GM18499 (cell line): ENCODE measurements around the gene SYNPR.
"Not testable (repeated sequence)": the region's sequence is repeated elsewhere in the genome, so short reads cannot be mapped to it uniquely, and the experiment has no call there.

Source experiments
- ATAC-seq: cut with Tn5 transposase; IDR thresholded peaks from one replicate; pipeline ENCODE4 v1.9.1; 2021; ENCODE audit warnings: moderate number of reproducible peaks; ENCODE audit not compliant: insufficient read depth, unreplicated experiment

SYNPR gene

GRCh38 chr3:63278171-63279004 is at the start of gene SYNPR:
Gene SYNPR, plus strand, starts transcription at chr3:63278308.
- no peak for ATAC-seq

DNA sequence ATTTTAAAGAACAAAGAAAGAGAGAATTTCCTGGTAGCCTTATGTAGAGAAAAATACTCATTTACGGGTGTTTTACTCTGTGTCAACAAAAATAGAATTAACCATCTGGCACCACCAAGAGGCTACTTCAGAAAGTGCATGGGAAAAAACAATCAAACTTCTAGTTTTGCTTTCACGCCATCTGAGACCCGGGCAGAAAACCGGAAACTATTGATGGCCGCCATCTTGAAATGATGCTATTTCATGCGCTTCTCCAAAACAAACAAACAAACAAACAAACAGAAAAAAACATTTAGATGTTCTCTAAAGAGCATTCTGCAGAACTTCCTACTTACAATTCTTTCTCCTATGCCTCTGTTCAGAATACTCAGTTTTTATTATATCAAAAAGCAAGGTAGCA is 49.4 kb upstream of the SYNPR start:
- ATAC-seq: peak; percentile 78

- ATAC-seq: no peak
Observed at GRCh38 chr3:63230146-63230545, 48.0 kb upstream of the SYNPR start.

GRCh38 chr3:63231643-63232042 is 46.5 kb upstream of the SYNPR start:
- no peak for ATAC-seq

GRCh38 chr3:63232764-63233396 is 45.2 kb upstream of the SYNPR start:
- no peak for ATAC-seq

DNA sequence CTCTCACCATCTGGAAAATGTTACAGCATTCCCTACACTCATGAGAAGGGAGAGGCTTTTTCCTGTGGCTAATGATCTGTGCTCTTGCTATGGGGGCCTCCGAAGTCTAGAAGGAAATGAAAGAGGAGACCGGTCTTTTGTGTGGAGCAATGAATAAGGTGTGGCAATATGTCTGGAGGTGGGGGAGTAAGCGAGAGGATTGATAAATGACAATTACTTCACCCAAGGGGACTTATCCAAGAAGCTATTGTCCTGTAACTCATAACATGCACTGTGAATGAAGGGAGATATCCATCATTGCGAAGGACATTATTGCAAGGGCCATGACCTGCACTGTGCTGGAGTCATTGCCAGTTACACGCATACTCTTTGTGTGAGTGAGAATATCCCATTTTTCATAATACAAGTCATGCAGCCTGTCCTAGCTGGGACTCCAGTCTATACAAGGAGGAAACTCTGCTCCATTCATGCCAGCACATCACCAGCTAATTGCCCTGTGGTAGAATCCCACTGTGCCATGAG is 37.7 kb upstream of the SYNPR start:
- no peak for ATAC-seq

GRCh38 chr3:63242124-63242523 is 36.0 kb upstream of the SYNPR start:
- ATAC-seq: no peak

DNA sequence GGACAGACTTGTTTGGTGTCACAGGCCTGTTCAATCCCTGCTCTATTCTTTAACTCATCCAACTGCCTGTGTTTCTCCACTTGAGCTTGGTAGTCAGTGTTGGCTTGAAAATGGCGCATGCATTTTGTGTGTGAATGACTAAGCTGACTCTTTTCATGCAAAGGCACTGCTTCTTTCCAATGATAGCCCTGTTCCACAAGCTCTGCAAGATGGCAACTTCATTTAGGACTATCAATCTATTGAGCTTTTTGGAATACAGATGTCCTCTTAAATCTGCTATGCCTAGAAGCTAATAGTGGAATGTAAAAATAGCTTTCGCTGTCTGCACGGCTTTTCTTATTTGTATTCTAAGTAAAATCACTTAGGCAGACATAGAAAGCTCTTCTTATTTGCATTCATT is 33.6 kb upstream of the SYNPR start:
- ATAC-seq: no peak

- ATAC-seq: no peak
Observed at GRCh38 chr3:63245726-63246241, 32.3 kb upstream of the SYNPR start.

GRCh38 chr3:63248015-63248414 is 30.1 kb upstream of the SYNPR start:
- ATAC-seq: no peak

GRCh38 chr3:63251499-63251898 is 26.6 kb upstream of the SYNPR start:
- ATAC-seq: no peak

- not testable (repeated sequence) for ATAC-seq
Observed at GRCh38 chr3:63255819-63256218, 22.3 kb upstream of the SYNPR start.

DNA sequence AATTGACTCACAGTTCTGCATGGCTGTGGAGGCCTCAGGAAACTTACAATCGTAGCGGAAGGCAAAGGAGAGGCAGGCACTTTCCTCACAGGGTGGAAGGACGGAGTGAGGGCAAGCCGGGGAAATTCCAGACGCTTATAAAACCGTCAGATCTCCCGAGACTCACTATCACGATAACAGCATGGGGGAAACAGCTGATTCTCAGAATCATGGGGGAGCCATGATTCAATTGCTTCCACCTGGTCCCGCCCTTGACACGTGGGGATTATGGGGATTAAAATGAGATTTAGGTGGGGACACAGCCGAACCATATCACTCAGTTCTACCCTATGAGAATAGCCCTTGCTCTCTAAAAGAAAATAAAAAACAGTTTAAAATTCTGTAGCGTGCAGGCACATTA is 13.4 kb upstream of the SYNPR start:
- ATAC-seq: no peak

GRCh38 chr3:63274359-63274758 is 3.7 kb upstream of the SYNPR start:
- ATAC-seq: no peak

GRCh38 chr3:63279005-63279841 is 1.1 kb downstream of the SYNPR start:
- no peak for ATAC-seq

GRCh38 chr3:63287610-63288009 is 9.5 kb downstream of the SYNPR start:
- ATAC-seq: no peak

DNA sequence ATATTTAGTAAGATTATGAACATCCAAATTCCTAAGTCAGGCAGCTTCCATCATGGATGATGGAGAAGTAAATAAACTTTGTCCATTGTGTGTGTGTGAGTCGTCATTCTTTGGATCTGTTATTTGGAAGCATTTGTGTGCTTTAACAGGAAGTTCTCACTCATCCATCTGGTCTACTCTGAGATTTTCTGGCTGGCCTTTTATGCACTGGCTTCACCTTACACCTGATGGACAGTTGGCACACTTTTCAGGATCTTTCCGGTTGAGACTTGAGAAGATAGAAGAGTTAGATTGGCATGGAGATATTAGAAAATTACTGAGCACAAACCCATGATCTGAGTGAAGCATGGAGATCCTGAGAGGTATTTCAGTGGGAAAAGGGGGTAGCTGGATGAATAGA is 12.6 kb downstream of the SYNPR start:
- ATAC-seq: no peak

DNA sequence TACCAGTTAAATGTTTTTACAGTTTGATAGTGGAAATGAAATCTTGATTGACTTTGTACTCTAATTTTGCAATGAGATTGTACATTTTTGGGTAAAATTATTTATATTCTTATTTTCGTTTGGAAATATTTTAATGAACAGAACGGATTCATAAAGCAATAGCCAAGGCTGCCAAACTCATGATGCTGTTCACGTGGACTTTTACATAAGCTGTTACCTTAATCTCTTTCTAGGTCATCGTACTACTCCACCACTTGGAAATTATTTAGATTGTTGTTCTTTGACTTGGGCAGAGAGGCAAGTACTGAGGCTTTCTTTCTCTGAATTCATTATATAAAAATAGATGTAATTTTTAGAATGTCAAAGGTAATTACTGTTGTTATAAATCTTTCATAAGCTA is 16.2 kb downstream of the SYNPR start:
- ATAC-seq: no peak

DNA sequence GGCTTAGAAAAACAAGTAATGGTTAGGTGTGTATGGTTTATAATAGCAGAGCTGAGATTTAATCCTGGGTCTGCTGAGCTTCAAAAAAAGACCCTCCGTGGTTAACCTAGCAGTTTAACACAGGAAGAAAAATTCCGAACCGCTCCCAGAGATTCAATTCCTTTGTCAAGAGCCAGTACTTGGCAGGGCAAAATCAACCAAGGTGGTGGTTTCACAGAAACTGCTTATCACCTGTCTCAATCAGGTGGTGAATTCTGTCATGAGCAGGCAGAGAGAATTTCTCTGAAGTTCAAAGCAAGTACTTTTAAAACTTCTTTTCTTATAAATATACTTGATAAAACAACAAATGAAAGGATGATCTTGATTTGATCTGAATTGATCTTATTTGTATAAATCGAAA is 17.2 kb downstream of the SYNPR start:
- no peak for ATAC-seq

- ATAC-seq: no peak
Observed at GRCh38 chr3:63295806-63296205, 17.7 kb downstream of the SYNPR start.

GRCh38 chr3:63296249-63296648 is 18.1 kb downstream of the SYNPR start:
- ATAC-seq: no peak
